IPS-20b (cell line): ENCODE measurements around the gene HUS1B.

ENCODE experiments used
- H3K27ac ChIP-seq: one replicate; pipeline ENCODE4 v1.5.1; 2013; ENCODE audit warnings: low read length
- H3K27me3 ChIP-seq: 2 replicates; pipeline ENCODE4 v1.6.1; 2013; ENCODE audit warnings: mild to moderate bottlenecking, low read length, inconsistent platforms; ENCODE audit not compliant: insufficient read depth
- H3K36me3 ChIP-seq: 2 replicates; pipeline ENCODE4 v1.6.1; 2013; ENCODE audit warnings: low read depth, mild to moderate bottlenecking, inconsistent platforms, low read length, moderate library complexity; ENCODE audit not compliant: insufficient read depth
- H3K4me1 ChIP-seq: 2 replicates; pipeline ENCODE4 v1.6.1; 2013; ENCODE audit warnings: mild to moderate bottlenecking, control low read depth, inconsistent platforms, low read length, moderate library complexity; ENCODE audit not compliant: insufficient read depth
- H3K4me3 ChIP-seq: 2 replicates; pipeline ENCODE4 v1.5.1; 2013; ENCODE audit warnings: mild to moderate bottlenecking, low read length, inconsistent platforms
- H3K9ac ChIP-seq: 2 replicates; pipeline ENCODE4 v1.6.1; 2013; ENCODE audit warnings: low read depth, mild to moderate bottlenecking, inconsistent platforms, low read length, moderate library complexity
- H3K9me3 ChIP-seq: 2 replicates; pipeline ENCODE4 v1.6.1; 2013; ENCODE audit warnings: mild to moderate bottlenecking, low read depth, low read length, inconsistent platforms; ENCODE audit not compliant: insufficient read depth

The HUS1B gene

DNA sequence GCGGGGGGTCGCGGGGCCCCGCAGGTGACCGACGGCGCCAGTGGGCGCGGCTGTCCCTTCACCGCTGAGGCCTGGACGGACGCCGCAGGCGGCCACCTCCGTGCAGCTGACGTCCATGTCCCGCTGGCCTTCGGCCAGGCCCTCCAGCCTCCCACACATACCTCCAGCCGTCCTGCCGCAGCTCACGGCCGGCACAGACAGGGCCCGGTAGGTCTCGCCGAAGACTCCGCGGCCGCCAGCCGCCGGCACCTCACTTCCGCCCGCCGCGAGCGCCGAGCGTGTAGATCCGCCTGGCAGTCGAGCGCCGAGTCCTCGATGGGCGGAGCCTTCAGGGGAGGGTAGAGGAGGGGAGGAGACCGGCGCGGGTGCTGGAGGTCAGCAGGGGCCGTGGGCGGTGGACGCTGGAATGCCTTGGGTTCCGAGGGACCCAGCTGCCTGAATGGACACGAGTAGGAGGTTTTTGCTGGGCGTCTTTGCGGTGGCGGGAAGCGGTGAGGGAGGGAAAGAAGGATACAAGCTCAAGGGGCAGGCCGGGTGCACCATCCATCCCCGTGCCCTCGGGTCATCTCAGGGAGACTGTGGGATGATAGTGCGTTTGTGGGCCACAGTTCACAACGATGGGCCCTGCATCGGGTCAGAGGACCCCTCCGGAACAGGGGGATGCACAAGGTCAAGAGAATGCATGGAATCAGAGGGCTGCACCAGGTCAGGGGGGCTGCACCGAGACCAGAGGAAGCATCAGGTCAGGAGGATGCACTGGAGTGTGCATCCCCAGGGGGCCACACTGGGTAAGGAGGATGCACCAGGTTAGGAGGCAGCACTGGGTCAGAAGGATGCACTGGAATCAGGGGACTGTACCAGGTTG, 36.2 kb upstream of the HUS1B start, which contains the start of gene EXOC2:
Gene EXOC2 (minus strand): TSS at position 282 of the 865 bp plus-strand sequence. CDS start 55,321 bp downstream, outside the sequence.
- H3K27ac ChIP-seq, result no peak within 1 kb of the TSS

DNA sequence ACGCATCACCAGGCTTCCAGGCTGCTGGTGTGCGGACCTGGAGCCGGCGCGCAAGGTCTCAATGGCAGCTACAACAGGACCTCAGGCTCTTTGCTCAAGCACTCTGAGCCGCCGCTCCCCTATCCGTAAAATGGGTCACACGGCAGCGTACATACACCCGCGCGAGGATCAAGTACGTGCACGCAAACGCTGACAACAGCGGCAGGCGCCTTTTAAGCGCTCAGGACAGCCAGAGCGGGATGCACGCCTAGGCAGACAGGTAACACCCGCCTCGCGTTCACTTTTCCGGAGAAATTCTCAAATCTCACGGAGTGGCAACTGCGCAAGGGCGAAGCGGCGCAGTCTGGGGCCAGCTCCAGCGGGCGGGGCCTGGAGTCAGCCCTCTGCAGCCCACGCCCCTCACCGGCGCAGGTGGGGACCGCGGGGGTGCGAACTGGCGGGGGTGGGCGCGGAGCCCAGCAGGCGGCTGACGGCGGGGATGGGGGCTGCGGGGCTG, 35.5 kb upstream of the HUS1B start:
- Histone ChIP-seq H3K4me3 (peak overlapping the region; percentile 99), H3K4me1 (peaks cover 15% of the 10 kb centered on the region; the same call in 1 of the 2 replicates), H3K27ac (no peak overlapping the region), H3K9ac (peak overlapping the region; percentile 87; the same call in 1 of the 2 replicates), H3K36me3 (peaks cover 22% of the 10 kb centered on the region; the same call in 1 of the 2 replicates), H3K9me3 (no peaks in the 10 kb centered on the region), H3K27me3 (no peaks in the 10 kb centered on the region)

More for the DNA sequence above, 36.2 kb upstream of the HUS1B start, which contains the start of gene EXOC2:
- H3K9me3 ChIP-seq, result no peaks in the 10 kb centered on the region
- H3K36me3 ChIP-seq, result peaks cover 15% of the 10 kb centered on the region; the same call in 1 of the 2 replicates
- peak within 1 kb of the TSS; percentile 99 for H3K4me3 ChIP-seq
- H3K4me1 ChIP-seq, result peaks cover 15% of the 10 kb centered on the region; the same call in 1 of the 2 replicates
- no peaks in the 10 kb centered on the region for H3K27me3 ChIP-seq
- peak within 1 kb of the TSS; percentile 87; the same call in 1 of the 2 replicates for H3K9ac ChIP-seq

DNA sequence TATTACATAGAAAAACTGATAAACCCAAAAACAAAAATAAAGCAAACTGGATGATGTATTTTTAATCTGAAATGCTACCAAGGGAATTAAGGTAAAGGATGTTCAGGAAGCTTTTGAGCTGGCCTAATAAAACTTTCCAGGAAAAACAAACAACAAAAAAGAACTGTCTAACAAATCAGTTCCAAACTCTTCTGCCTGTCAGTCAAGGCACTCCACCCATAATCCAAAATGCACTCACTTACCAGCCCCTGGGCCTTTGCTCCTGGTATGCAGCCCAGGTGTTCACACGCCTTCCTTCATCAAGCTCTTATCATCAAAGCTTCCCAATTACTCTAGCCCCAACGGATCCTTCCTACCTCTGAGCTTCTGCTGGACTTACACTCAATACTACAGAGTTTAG, 32.3 kb upstream of the HUS1B start:
- H3K4me1 ChIP-seq, result peaks cover 29% of the 10 kb centered on the region; the same call in 1 of the 2 replicates
- H3K27ac ChIP-seq, result no peak overlapping the region
- H3K9me3 ChIP-seq, result no peaks in the 10 kb centered on the region

DNA sequence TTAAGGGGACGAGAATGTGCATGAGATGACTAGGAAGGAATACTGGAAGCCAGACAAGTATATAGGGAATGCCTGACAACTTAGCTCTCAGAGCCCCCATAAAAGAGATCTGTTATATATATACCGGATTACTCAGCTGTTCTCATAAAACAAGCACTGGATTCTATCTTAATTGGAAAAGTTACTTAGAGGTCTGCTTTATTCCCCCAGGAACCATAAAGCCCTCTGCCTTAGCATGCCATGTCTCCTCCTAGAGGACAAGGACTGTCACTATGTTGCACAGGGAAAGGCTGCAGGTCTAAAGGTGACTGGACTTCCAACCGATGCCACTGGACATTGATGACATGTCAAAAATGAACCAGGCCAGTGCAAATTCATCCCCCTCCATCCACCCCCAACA, 29.6 kb upstream of the HUS1B start:
- no peak overlapping the region for H3K4me3 ChIP-seq
- no peak overlapping the region for H3K27ac ChIP-seq
- H3K27me3 ChIP-seq, result no peaks in the 10 kb centered on the region
- no peaks in the 10 kb centered on the region for H3K9me3 ChIP-seq
- H3K4me1 ChIP-seq, result peaks cover 46% of the 10 kb centered on the region
- H3K9ac ChIP-seq, result no peak overlapping the region
- peaks cover 22% of the 10 kb centered on the region; the same call in 1 of the 2 replicates for H3K36me3 ChIP-seq

More for the DNA sequence above, 32.3 kb upstream of the HUS1B start:
- H3K36me3 ChIP-seq, result peaks cover 22% of the 10 kb centered on the region; the same call in 1 of the 2 replicates
- H3K9ac ChIP-seq, result no peak overlapping the region; the same call in 1 of the 2 replicates
- H3K4me3 ChIP-seq, result no peak overlapping the region
- no peaks in the 10 kb centered on the region for H3K27me3 ChIP-seq

DNA sequence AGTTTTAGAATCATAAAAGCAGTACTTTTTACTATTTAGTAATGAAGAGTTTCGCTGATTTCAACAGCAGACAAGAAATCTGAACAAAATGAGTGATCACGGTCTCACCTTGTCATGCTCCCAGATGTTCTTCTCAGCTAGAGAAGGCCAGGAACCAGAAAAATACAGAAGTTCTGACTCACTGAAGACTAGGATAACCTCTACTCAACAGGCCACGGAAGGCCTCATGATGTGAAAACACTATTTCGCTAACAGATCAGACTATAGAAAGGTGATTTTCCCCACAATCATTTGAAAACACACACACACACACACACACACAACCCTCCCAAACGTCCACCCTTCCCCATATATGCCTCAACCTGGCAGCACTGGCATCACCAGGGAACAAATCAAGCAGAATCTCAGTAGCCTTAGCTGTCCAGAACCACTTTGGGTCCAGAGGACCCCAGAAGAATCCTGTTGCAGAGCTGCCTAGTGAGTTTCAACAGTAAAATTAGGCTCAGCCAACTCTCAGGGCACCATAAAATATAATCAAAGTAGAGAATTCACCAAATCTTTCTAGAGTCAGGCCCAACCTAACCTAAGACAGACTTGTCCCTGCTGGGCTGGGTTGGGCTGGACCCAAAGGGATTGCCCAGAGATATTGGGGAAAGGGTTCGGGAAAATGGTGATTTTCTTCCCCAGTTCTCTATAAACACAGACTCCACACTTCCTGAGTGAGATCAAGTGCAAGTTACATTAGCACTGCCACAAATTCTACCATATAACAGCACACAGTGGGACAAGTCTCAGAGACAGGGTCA, 28.1 kb upstream of the HUS1B start:
- H3K4me1 ChIP-seq, result peaks cover 57% of the 10 kb centered on the region
- no peak overlapping the region for H3K4me3 ChIP-seq
- peaks cover 18% of the 10 kb centered on the region; the same call in 1 of the 2 replicates for H3K36me3 ChIP-seq
- no peaks in the 10 kb centered on the region for H3K9me3 ChIP-seq
- peak overlapping the region; percentile 24; the same call in 1 of the 2 replicates for H3K9ac ChIP-seq
- H3K27ac ChIP-seq, result peak overlapping the region; percentile 36
- no peaks in the 10 kb centered on the region for H3K27me3 ChIP-seq

DNA sequence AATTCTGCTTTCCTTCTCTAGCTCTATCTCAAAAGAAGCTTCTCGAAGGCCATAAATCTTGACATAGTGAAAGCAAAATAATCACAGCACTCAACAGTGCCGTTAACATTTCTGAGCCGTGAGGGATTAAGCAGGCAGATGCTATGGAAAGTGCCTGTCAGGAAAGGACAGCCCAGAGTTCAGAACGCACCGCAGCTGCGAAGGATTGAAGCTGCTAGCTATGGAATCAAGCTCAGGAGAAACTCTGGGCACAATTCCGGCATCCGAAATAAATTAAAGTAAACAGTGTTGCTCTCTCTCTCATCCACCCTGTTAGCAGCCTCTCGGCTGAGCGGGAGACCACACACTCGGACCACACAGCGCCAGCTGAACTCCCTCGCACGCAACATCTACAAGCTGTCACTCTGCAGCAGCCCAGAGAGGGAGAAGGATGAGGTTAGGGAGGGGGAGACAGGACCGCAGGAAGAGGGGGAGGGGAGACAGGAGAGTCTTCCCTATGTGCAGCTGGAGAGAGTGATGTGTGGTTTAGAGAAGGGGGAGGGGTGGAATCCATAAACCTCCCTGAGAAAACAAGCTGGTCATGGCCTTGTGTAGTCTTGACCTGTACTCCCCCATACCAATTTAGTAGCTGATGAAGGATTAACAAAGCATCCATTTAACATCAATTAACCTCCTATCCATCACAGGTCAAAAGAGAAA, 27.0 kb upstream of the HUS1B start:
- no peaks in the 10 kb centered on the region for H3K27me3 ChIP-seq

DNA sequence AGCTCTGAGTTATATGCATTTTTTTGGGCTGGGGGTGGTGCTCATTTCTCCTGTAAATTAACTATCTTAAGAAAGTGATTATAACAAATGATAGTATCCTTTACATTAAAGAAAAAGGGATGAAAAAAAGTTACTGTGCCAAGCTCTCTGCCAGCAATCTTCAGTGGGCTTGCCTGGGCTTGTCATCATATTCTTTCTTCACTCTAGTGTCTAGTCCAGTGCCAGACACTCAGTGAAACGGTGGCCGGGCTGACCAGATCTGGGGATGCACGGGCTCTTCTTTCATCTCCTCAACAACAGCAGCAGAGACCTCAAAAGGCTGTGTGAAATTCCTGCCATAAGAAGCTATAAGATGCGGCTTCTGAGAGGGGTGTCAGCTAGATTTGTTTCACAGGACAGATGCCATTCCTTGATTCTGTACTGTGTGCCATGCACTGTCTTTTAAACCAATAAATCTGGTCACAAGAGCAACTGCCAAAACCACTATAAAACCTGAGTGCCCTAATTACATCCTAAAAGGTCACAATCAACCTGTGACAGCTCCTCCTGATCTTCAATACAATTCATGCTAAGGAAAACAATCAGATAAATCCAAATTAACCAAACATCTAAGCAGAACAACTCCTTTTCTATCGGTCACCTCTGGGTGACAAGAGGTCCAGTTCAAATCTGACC, 23.9 kb upstream of the HUS1B start:
- H3K27me3 ChIP-seq, result no peaks in the 10 kb centered on the region
- H3K9ac ChIP-seq, result peak overlapping the region; percentile 71
- peaks cover 69% of the 10 kb centered on the region for H3K4me1 ChIP-seq
- H3K36me3 ChIP-seq, result no peaks in the 10 kb centered on the region; the same call in 1 of the 2 replicates
- peak overlapping the region; percentile 49; the same call in 1 of the 2 replicates for H3K4me3 ChIP-seq
- peak overlapping the region; percentile 95 for H3K27ac ChIP-seq
- no peaks in the 10 kb centered on the region for H3K9me3 ChIP-seq

More for the DNA sequence above, 27.0 kb upstream of the HUS1B start:
- H3K9ac ChIP-seq, result peak overlapping the region; percentile 35; the same call in 1 of the 2 replicates
- no peaks in the 10 kb centered on the region for H3K9me3 ChIP-seq
- H3K27ac ChIP-seq, result no peak overlapping the region
- H3K4me3 ChIP-seq, result peak overlapping the region; percentile 56
- H3K36me3 ChIP-seq, result peaks cover 11% of the 10 kb centered on the region; the same call in 1 of the 2 replicates
- H3K4me1 ChIP-seq, result peaks cover 58% of the 10 kb centered on the region

DNA sequence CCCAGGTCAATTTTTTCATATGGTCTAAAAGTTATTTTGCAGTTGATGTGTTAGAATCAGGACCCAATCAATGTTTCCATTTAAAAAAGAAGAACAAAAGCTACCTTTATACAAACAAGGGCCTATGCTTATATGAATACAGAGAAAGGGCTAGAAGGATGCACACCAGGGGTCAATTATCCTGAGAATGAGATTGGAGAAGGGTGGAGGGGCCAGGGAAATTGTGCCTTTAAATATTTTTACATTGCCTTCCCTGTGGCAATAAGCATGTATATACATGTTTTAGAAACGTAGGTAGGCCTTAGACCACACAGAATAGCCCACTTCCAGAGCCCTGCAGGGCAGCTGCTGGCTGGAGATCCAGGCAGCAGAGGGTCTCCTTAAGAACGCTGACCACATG, 23.4 kb upstream of the HUS1B start:
- H3K9me3 ChIP-seq, result no peaks in the 10 kb centered on the region
- no peaks in the 10 kb centered on the region for H3K27me3 ChIP-seq
- peak overlapping the region; percentile 49; the same call in 1 of the 2 replicates for H3K4me3 ChIP-seq
- H3K36me3 ChIP-seq, result no peaks in the 10 kb centered on the region; the same call in 1 of the 2 replicates
- peak overlapping the region; percentile 71; the same call in 1 of the 2 replicates for H3K9ac ChIP-seq
- peaks cover 65% of the 10 kb centered on the region for H3K4me1 ChIP-seq
- peak overlapping the region; percentile 95 for H3K27ac ChIP-seq

DNA sequence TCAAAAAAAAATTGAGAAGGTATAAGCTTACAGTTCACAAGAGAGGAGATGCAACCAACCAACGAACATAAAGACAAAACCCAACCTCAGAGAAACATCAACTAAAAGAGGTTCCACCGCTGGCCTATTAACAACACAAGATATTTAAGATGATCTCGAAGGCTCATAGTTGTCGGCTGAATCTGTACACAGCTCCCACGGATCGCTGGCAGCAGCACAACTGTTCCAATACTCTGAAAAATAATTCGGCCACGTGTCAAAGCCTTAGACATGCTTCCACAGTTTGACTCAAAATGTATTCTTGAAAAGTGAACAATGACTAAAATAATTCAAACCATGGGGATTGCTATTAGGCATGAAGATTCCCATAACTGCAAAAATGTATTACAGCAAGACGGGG, 22.4 kb upstream of the HUS1B start:
- Histone ChIP-seq H3K9me3 (no peaks in the 10 kb centered on the region), H3K27ac (peak overlapping the region; percentile 4), H3K27me3 (no peaks in the 10 kb centered on the region), H3K4me3 (no peak overlapping the region), H3K9ac (peak overlapping the region; percentile 43; the same call in 1 of the 2 replicates), H3K36me3 (no peaks in the 10 kb centered on the region; the same call in 1 of the 2 replicates), H3K4me1 (peaks cover 65% of the 10 kb centered on the region)

DNA sequence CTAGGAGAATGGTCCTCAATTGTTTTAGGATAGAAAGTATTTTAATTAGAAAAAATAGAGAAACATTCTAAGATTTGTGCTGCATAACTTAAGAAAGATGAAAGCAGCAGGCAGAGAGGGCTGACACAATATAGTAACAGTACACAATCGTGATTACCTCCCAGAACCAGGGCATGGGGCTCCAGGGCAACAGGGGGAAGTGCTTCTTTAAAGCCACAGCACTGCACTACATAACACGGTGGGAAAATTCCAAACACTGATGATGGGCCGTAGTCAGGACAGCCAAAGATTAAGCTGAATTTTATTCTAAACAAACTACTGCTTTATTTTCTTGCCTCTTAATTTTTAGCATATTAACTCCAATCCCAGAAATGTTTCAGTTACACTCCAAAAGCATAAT, 21.6 kb upstream of the HUS1B start:
- Histone ChIP-seq H3K4me3 (no peak overlapping the region), H3K9ac (no peak overlapping the region), H3K9me3 (no peaks in the 10 kb centered on the region), H3K27ac (no peak overlapping the region), H3K27me3 (no peaks in the 10 kb centered on the region), H3K36me3 (no peaks in the 10 kb centered on the region; the same call in 1 of the 2 replicates), H3K4me1 (peaks cover 67% of the 10 kb centered on the region)
